ENCODE measurements around the gene NR1D2.
"Not testable (repeated sequence)": the region's sequence is repeated elsewhere in the genome, so short reads cannot be mapped to it uniquely, and the experiment has no call there.

Gene NR1D2

GRCh38 chr3:24025805-24026204, 80.7 kb downstream of the NR1D2 start:
- H3K9me3 ChIP-seq (ENCODE audit: control insufficient read depth in 2 of 2, low read length in 2 of 2), result no peaks in the 10 kb centered on the region
- no peaks in the 10 kb centered on the region for H3K36me3 ChIP-seq (ENCODE audit: control insufficient read depth in 2 of 2, insufficient read depth in 2 of 2, low read length in 2 of 2)
- no peak overlapping the region for H3K9ac ChIP-seq (ENCODE audit: low read length in 2 of 2)
- H3K4me3 ChIP-seq (ENCODE audit: low read length in 2 of 2), result no peak overlapping the region
- H3K27me3 ChIP-seq (ENCODE audit: control insufficient read depth in 1 of 2, insufficient read depth in 2 of 2, low read length in 2 of 2), result no peaks in the 10 kb centered on the region
- no peaks in the 10 kb centered on the region for H3K4me1 ChIP-seq (ENCODE audit: control insufficient read depth, insufficient read depth, low read length)
- no peak overlapping the region for H3K27ac ChIP-seq (ENCODE audit: low read length)

- H3K27ac ChIP-seq (ENCODE audit: low read length); H3K36me3 ChIP-seq (ENCODE audit: control insufficient read depth in 2 of 2, insufficient read depth in 2 of 2, low read length in 2 of 2); H3K4me1 ChIP-seq (ENCODE audit: control insufficient read depth, insufficient read depth, low read length); H3K9ac ChIP-seq (ENCODE audit: low read length in 2 of 2); H3K4me3 ChIP-seq (ENCODE audit: low read length in 2 of 2); H3K9me3 ChIP-seq (ENCODE audit: control insufficient read depth in 2 of 2, low read length in 2 of 2); H3K27me3 ChIP-seq (ENCODE audit: control insufficient read depth in 1 of 2, insufficient read depth in 2 of 2, low read length in 2 of 2): not testable (repeated sequence)
These were observed 81.6 kb downstream of the NR1D2 start for GRCh38 chr3:24026665-24027064.

- Histone ChIP-seq H3K27me3 (ENCODE audit: control insufficient read depth in 1 of 2, insufficient read depth in 2 of 2, low read length in 2 of 2) (no peaks in the 10 kb centered on the region), H3K27ac (ENCODE audit: low read length) (no peak overlapping the region)
These were observed 82.9 kb downstream of the NR1D2 start for GRCh38 chr3:24027946-24028345.

More at GRCh38 chr3:24027946-24028345, 82.9 kb downstream of the NR1D2 start:
- Histone ChIP-seq H3K36me3 (ENCODE audit: control insufficient read depth in 2 of 2, insufficient read depth in 2 of 2, low read length in 2 of 2) (no peaks in the 10 kb centered on the region), H3K9ac (ENCODE audit: low read length in 2 of 2) (no peak overlapping the region), H3K9me3 (ENCODE audit: control insufficient read depth in 2 of 2, low read length in 2 of 2) (no peaks in the 10 kb centered on the region), H3K4me1 (ENCODE audit: control insufficient read depth, insufficient read depth, low read length) (no peaks in the 10 kb centered on the region), H3K4me3 (ENCODE audit: low read length in 2 of 2) (no peak overlapping the region)
